GM12872 (cell line): ENCODE results near the gene ARRB1.

Experiments used
- CTCF ChIP-seq: IDR thresholded peaks from 3 replicates; pipeline ENCODE4 v1.5.1; 2011; ENCODE audit warnings: low read depth, mild to moderate bottlenecking, low read length, moderate library complexity; ENCODE audit not compliant: insufficient read depth

Gene ARRB1

GRCh38 chr11:75269367-75269660, 82.1 kb downstream of the ARRB1 start:
- TF ChIP-seq CTCF: no peak

- TF ChIP-seq CTCF: no peak
Measured at GRCh38 chr11:75268626-75269366, 82.7 kb downstream of the ARRB1 start.

- TF ChIP-seq CTCF: no peak
Measured at GRCh38 chr11:75267171-75267970, 84.1 kb downstream of the ARRB1 start.

- TF ChIP-seq CTCF: no peak
Measured at GRCh38 chr11:75265851-75266531, 85.5 kb downstream of the ARRB1 start.

GRCh38 chr11:75264971-75265370, 86.5 kb downstream of the ARRB1 start:
- TF ChIP-seq CTCF: no peak

GRCh38 chr11:75264356-75264755, 87.1 kb downstream of the ARRB1 start:
- TF ChIP-seq CTCF: no peak

- no peak for TF ChIP-seq CTCF
Measured at GRCh38 chr11:75263944-75264349, 87.5 kb downstream of the ARRB1 start.
